ENCODE measurements around the gene STMN3.

STMN3 gene

GRCh38 chr20:63625771-63626423, 27.3 kb downstream of the STMN3 start:
- H3K4me2 ChIP-seq (ENCODE audit: low read length) = peak overlapping the region; percentile 86
- TF ChIP-seq CTCF (IDR thresholded peaks at IDR 0.05; ENCODE audit: low read length) (no peak), EZH2 (IDR thresholded peaks at IDR 0.05; ENCODE audit: borderline replicate concordance, low read length) (no peak)
- H3K27ac ChIP-seq (ENCODE audit: low read depth, low read length, poor library complexity, severe bottlenecking) = peak overlapping the region; percentile 80
- H3K9me2 ChIP-seq (ENCODE audit: low read depth, low read length) = no peaks in the 10 kb centered on the region
- H4K20me1 ChIP-seq (ENCODE audit: insufficient read depth, low read length) = no peaks in the 10 kb centered on the region
- H3K9me3 ChIP-seq (ENCODE audit: low read length) = no peaks in the 10 kb centered on the region
- peak overlapping the region; percentile 80 for H3K4me3 ChIP-seq (ENCODE audit: low read depth, low read length, poor library complexity, severe bottlenecking)
- H3K9ac ChIP-seq (ENCODE audit: low read length) = peak overlapping the region; percentile 95
- no peaks in the 10 kb centered on the region for H3K27me3 ChIP-seq (ENCODE audit: insufficient read depth, low read length)
- H3K36me3 ChIP-seq (ENCODE audit: insufficient read depth, low read length) = no peaks in the 10 kb centered on the region
- peaks cover 35% of the 10 kb centered on the region for H3K79me2 ChIP-seq (ENCODE audit: insufficient read depth, low read length)
- peaks cover 30% of the 10 kb centered on the region for H3K4me1 ChIP-seq (ENCODE audit: insufficient read depth, low read length, severe bottlenecking)
- H3F3A ChIP-seq (ENCODE audit: insufficient read depth, low read length) = no peaks in the 10 kb centered on the region
- no peak overlapping the region for H2AFZ ChIP-seq (ENCODE audit: low read length)

- Histone ChIP-seq H3K79me2 (ENCODE audit: insufficient read depth, low read length) (peaks cover 40% of the 10 kb centered on the region), H4K20me1 (ENCODE audit: insufficient read depth, low read length) (no peaks in the 10 kb centered on the region), H3K9ac (ENCODE audit: low read length) (no peak overlapping the region), H3K4me3 (ENCODE audit: low read depth, low read length, poor library complexity, severe bottlenecking) (no peak overlapping the region), H3F3A (ENCODE audit: insufficient read depth, low read length) (no peaks in the 10 kb centered on the region), H3K4me2 (ENCODE audit: low read length) (no peak overlapping the region), H3K27me3 (ENCODE audit: insufficient read depth, low read length) (no peaks in the 10 kb centered on the region), H3K4me1 (ENCODE audit: insufficient read depth, low read length, severe bottlenecking) (peaks cover 23% of the 10 kb centered on the region), H2AFZ (ENCODE audit: low read length) (no peak overlapping the region), H3K36me3 (ENCODE audit: insufficient read depth, low read length) (no peaks in the 10 kb centered on the region), H3K9me3 (ENCODE audit: low read length) (no peaks in the 10 kb centered on the region), H3K9me2 (ENCODE audit: low read depth, low read length) (no peaks in the 10 kb centered on the region), H3K27ac (ENCODE audit: low read depth, low read length, poor library complexity, severe bottlenecking) (no peak overlapping the region)
- no peak for TF ChIP-seq EZH2 (IDR thresholded peaks at IDR 0.05; ENCODE audit: borderline replicate concordance, low read length)
- no peak for TF ChIP-seq CTCF (IDR thresholded peaks at IDR 0.05; ENCODE audit: low read length)
These were observed 28.7 kb downstream of the STMN3 start for GRCh38 chr20:63624486-63624885.

DNA sequence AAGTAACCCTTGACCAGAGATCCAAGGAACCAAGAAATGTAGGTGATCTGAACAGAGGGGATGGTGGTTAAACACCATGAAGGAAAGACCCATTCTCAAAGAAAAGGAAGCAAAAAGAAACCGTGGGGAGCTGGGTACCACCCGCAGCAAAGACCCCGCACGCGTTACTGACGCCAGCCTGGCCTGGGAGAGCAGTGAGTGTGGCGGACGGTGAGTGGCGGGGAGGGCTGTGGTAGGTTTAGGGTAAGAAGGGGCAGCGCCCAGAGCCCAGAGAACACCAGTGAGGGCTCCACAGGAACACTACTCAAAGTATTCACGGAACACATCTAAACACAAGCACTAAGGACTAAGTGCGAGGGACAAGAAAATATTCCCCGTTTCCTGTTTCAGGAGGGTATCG, 30.5 kb downstream of the STMN3 start:
- Histone ChIP-seq H3K79me2 (ENCODE audit: insufficient read depth, low read length) (peaks cover 38% of the 10 kb centered on the region), H3K9me2 (ENCODE audit: low read depth, low read length) (no peaks in the 10 kb centered on the region), H3K27ac (ENCODE audit: low read depth, low read length, poor library complexity, severe bottlenecking) (no peak overlapping the region), H3K4me3 (ENCODE audit: low read depth, low read length, poor library complexity, severe bottlenecking) (no peak overlapping the region), H3F3A (ENCODE audit: insufficient read depth, low read length) (no peaks in the 10 kb centered on the region), H3K9ac (ENCODE audit: low read length) (no peak overlapping the region), H3K27me3 (ENCODE audit: insufficient read depth, low read length) (no peaks in the 10 kb centered on the region), H3K36me3 (ENCODE audit: insufficient read depth, low read length) (peaks cover 16% of the 10 kb centered on the region; the same call in 1 of the 2 replicates), H2AFZ (ENCODE audit: low read length) (no peak overlapping the region), H3K9me3 (ENCODE audit: low read length) (no peaks in the 10 kb centered on the region), H3K4me1 (ENCODE audit: insufficient read depth, low read length, severe bottlenecking) (peaks cover 10% of the 10 kb centered on the region), H4K20me1 (ENCODE audit: insufficient read depth, low read length) (no peaks in the 10 kb centered on the region), H3K4me2 (ENCODE audit: low read length) (no peak overlapping the region)
- no peak for TF ChIP-seq EZH2 (IDR thresholded peaks at IDR 0.05; ENCODE audit: borderline replicate concordance, low read length)

DNA sequence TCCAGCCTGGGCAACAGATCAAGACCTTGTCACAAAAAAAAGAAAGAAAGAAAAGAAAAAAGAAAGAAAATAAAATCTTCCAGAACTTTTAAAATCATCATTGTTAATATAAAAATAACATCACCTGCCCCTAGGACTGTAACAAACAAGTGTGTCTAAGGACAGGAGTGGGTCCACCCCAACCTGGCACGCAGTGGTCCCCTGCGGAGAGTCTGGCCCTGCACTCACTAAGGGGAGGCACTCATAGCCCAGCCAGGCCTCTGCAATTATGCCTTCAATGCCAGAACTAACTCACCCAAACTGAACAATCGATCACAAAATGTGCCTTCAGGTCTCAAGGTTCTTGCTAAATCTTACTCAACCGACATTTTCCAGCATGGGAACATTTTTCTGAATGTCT, 31.1 kb downstream of the STMN3 start:
- Histone ChIP-seq H3K9me2 (ENCODE audit: low read depth, low read length) (no peaks in the 10 kb centered on the region), H3K9ac (ENCODE audit: low read length) (no peak overlapping the region), H2AFZ (ENCODE audit: low read length) (no peak overlapping the region), H3K4me3 (ENCODE audit: low read depth, low read length, poor library complexity, severe bottlenecking) (no peak overlapping the region), H3F3A (ENCODE audit: insufficient read depth, low read length) (no peaks in the 10 kb centered on the region), H3K79me2 (ENCODE audit: insufficient read depth, low read length) (peaks cover 33% of the 10 kb centered on the region), H3K36me3 (ENCODE audit: insufficient read depth, low read length) (peaks cover 22% of the 10 kb centered on the region; the same call in 1 of the 2 replicates), H3K9me3 (ENCODE audit: low read length) (no peaks in the 10 kb centered on the region), H3K27ac (ENCODE audit: low read depth, low read length, poor library complexity, severe bottlenecking) (no peak overlapping the region), H3K4me1 (ENCODE audit: insufficient read depth, low read length, severe bottlenecking) (peaks cover 10% of the 10 kb centered on the region), H4K20me1 (ENCODE audit: insufficient read depth, low read length) (no peaks in the 10 kb centered on the region), H3K4me2 (ENCODE audit: low read length) (no peak overlapping the region), H3K27me3 (ENCODE audit: insufficient read depth, low read length) (no peaks in the 10 kb centered on the region)
- TF ChIP-seq CTCF (IDR thresholded peaks at IDR 0.05; ENCODE audit: low read length) (no peak), EZH2 (IDR thresholded peaks at IDR 0.05; ENCODE audit: borderline replicate concordance, low read length) (no peak)
